IPS-15b (cell line): ENCODE results near the gene LNPEP.

Source experiments
- H3K27me3 ChIP-seq: one replicate; pipeline ENCODE4 v1.6.1; 2013; ENCODE audit warnings: low read length; ENCODE audit not compliant: control insufficient read depth, insufficient read depth
- H3K36me3 ChIP-seq: one replicate; pipeline ENCODE4 v1.6.1; 2013; ENCODE audit warnings: low read length; ENCODE audit not compliant: control insufficient read depth, insufficient read depth
- H3K4me1 ChIP-seq: one replicate; pipeline ENCODE4 v1.6.1; 2013; ENCODE audit warnings: mild to moderate bottlenecking, low read length; ENCODE audit not compliant: control insufficient read depth, insufficient read depth
- H3K4me3 ChIP-seq: one replicate; pipeline ENCODE4 v1.5.1; 2013; ENCODE audit warnings: low read depth, low read length
- H3K9ac ChIP-seq: one replicate; pipeline ENCODE4 v1.6.1; 2013; ENCODE audit warnings: low read depth, mild to moderate bottlenecking, low read length
- H3K9me3 ChIP-seq: one replicate; pipeline ENCODE4 v1.6.1; 2013; ENCODE audit warnings: mild to moderate bottlenecking, low read length; ENCODE audit not compliant: control insufficient read depth, insufficient read depth

Gene LNPEP

DNA sequence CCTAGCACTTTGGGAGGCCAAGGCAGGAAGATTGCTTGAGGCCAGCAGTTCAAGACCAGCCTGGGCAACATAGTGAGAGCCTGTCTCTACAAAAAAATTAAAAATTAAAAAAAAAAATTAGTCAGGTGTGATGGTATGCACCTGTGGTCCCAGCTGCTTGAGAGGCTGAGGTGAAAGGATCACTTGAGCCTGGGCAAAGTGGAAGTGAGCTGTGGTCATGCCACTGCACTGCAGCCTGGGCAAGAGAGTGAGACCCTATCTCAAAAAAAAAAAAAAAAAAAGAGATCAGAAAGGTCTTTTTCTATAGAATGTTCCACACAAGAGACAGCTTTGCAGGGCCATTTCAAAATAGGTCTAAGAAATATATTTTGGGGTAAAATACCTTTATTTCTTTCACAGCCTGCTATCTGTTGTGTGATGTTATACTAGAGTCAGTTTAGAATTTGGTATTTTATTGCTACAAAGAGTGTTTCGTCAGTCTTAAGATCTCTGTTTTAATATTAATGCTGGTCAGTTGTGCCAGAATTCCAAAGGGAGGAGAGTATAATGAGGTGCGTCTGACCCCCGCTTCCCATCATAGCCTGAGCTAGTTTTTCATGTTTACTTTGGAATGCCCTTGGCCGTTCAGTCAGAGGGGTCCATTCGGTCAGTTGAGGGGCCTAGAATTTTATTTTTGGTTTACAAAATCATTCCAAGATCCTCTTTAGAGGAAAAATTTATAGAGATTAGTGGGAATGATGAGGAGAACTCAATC lies 9.4 kb downstream of the LNPEP start:
- H3K4me1 ChIP-seq, result peaks cover 3% of the 10 kb centered on the region
- no peaks in the 10 kb centered on the region for H3K36me3 ChIP-seq
- H3K9ac ChIP-seq, result no peak overlapping the region
- peaks cover 6% of the 10 kb centered on the region for H3K9me3 ChIP-seq
- H3K4me3 ChIP-seq, result no peak overlapping the region
- H3K27me3 ChIP-seq, result no peaks in the 10 kb centered on the region

DNA sequence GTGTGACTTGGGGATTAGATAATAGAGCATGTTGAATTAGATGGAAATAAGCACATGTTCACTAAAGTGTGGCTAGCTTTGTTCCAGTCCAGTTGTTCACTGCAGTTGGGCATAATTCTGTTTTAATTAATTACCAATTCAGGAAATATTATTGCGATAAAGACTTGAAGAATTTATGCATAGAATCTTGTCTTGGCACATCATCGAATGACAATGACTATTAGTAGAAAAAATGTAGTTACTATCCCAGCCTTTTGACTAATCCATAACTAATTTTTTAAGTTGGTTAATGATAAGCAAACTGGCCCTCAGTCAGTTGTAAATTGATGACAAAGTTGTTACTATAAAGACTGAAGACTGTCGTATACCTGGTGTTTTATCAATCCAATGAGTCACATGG lies 10.5 kb downstream of the LNPEP start:
- H3K9me3 ChIP-seq, result peaks cover 6% of the 10 kb centered on the region

DNA sequence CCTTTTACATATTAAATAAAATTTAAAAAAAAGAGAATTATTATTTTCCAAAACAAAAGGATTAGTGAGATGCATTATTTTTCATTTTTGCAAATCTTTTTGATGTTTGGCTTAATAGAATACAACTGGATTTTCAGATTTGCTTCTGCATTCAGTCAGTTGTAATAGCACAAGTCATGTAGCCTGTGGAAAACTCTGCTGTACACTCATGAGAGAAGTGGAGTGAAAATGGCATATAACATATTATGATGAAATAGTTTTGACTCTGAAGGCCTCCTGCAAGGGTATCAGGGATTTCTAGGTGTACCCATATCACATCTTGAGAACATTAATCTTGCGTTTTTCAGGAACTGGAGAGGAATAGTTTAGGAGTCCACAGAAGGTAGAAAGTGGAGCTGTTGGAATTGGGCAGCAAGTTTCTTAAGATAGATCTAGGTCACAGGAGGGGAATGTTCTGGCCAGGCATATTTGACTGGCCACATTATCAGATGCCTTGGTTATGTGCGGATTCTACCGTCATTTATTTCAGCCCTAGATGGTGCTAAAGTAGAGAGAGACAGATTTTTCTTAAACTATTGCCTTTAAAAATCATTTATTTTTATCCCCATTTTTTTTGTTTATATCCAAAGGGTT lies 16.4 kb downstream of the LNPEP start:
- Histone ChIP-seq H3K36me3 (no peaks in the 10 kb centered on the region), H3K9me3 (peaks cover 6% of the 10 kb centered on the region), H3K4me1 (peaks cover 11% of the 10 kb centered on the region), H3K9ac (no peak overlapping the region), H3K27me3 (no peaks in the 10 kb centered on the region), H3K4me3 (no peak overlapping the region)

More for the DNA sequence above, 10.5 kb downstream of the LNPEP start:
- no peak overlapping the region for H3K9ac ChIP-seq
- no peaks in the 10 kb centered on the region for H3K27me3 ChIP-seq
- no peak overlapping the region for H3K4me3 ChIP-seq
- peaks cover 8% of the 10 kb centered on the region for H3K4me1 ChIP-seq
- H3K36me3 ChIP-seq, result no peaks in the 10 kb centered on the region

GRCh38 chr5:96952974-96953730 lies 17.3 kb downstream of the LNPEP start:
- Histone ChIP-seq H3K36me3 (no peaks in the 10 kb centered on the region), H3K9me3 (peaks cover 6% of the 10 kb centered on the region), H3K27me3 (no peaks in the 10 kb centered on the region), H3K9ac (no peak overlapping the region), H3K4me1 (peaks cover 15% of the 10 kb centered on the region), H3K4me3 (no peak overlapping the region)

DNA sequence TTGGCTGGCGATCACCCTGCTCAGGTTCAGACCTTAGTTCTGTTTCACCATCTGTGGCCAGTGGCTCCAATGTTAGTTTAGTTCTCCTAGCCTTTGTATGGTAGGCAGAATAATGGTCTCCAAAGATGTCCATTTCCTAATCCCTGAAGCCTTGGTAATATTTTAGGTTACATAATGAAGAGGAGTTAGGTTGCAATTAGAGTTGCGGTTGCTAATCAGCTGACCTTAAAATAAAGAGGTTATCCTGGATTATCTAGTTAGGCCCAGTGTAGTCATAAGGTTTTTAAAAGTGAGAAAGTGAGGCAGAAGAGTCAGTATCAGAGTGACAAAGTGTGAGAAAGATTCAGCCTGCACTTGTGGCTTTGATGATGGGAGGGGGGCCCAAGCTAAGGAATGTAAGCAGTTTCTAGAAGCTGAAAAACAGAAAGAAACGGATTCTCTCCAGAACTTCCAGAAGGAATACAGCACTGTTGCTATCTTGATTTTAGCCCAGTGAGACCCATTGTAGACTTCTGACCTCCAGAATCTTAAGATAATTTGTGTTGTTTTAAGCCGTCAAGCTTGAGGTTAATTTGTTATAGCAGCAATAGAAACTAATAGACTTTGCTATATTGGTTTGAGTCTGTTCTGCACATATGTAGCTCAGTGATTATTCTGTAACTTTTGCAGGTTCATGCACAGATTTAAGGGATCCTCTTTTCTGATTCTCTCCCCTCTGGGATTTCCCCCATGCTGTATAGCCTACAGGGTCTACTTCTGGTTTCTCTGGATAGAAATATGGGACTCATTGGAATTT lies 21.6 kb downstream of the LNPEP start:
- Histone ChIP-seq H3K9me3 (no peaks in the 10 kb centered on the region), H3K4me1 (peaks cover 6% of the 10 kb centered on the region), H3K4me3 (no peak overlapping the region), H3K27me3 (no peaks in the 10 kb centered on the region), H3K36me3 (no peaks in the 10 kb centered on the region), H3K9ac (no peak overlapping the region)

DNA sequence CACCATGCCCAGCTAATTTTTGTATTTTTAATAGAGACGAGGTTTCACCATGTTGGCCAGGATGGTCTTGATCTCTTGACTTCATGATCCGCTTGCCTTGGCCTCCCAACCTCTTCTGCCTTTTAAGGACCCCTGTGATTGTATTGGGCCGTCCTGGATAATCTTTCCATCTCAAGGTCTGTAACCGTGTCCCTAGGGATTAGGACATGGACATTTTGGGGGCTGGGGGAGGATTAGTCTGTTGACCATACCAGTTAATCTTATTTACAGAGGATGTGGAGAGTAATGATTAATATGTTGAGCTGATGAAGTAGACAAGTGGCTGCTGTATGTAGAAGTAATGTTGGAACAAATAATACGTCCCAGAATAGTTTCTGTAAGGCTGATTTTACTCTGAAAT lies 23.1 kb downstream of the LNPEP start:
- H3K9me3 ChIP-seq, result no peaks in the 10 kb centered on the region
- H3K9ac ChIP-seq, result no peak overlapping the region
- peaks cover 6% of the 10 kb centered on the region for H3K4me1 ChIP-seq
- H3K27me3 ChIP-seq, result no peaks in the 10 kb centered on the region
- H3K36me3 ChIP-seq, result no peaks in the 10 kb centered on the region
- no peak overlapping the region for H3K4me3 ChIP-seq

DNA sequence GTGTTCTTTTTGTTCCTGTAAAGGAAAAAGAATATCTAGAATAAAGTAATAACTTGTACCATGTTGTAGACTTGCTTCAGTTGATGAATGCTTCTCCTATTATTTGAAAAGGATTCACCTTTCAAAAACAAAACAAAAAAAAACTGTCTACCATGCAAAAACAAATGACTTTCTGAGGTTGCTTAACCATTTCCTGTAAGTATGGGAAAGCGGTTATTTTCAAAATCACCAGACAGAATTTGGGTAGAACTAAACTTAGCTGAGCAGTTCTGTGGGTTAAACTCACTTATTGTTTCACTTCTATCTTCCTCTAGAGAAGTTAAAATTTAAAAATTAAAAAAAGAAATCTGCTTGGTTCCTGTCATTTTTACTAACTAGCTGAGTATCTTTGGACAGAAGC lies 25.2 kb downstream of the LNPEP start:
- H3K9ac ChIP-seq, result no peak overlapping the region
- H3K4me1 ChIP-seq, result peaks cover 6% of the 10 kb centered on the region
- H3K27me3 ChIP-seq, result no peaks in the 10 kb centered on the region
- no peaks in the 10 kb centered on the region for H3K9me3 ChIP-seq
- no peak overlapping the region for H3K4me3 ChIP-seq
- no peaks in the 10 kb centered on the region for H3K36me3 ChIP-seq

- no peak overlapping the region for H3K4me3 ChIP-seq
- H3K4me1 ChIP-seq, result peaks cover 1% of the 10 kb centered on the region
- H3K9me3 ChIP-seq, result no peaks in the 10 kb centered on the region
- no peaks in the 10 kb centered on the region for H3K36me3 ChIP-seq
- H3K27me3 ChIP-seq, result no peaks in the 10 kb centered on the region
- H3K9ac ChIP-seq, result no peak overlapping the region
These were observed 26.7 kb downstream of the LNPEP start for GRCh38 chr5:96962540-96962991.

- no peaks in the 10 kb centered on the region for H3K36me3 ChIP-seq
- H3K27me3 ChIP-seq, result no peaks in the 10 kb centered on the region
- H3K4me3 ChIP-seq, result no peak overlapping the region
- no peaks in the 10 kb centered on the region for H3K4me1 ChIP-seq
- no peaks in the 10 kb centered on the region for H3K9me3 ChIP-seq
- no peak overlapping the region for H3K9ac ChIP-seq
These were observed 27.4 kb downstream of the LNPEP start for GRCh38 chr5:96963267-96963666.

- Histone ChIP-seq H3K9me3 (no peaks in the 10 kb centered on the region), H3K9ac (no peak overlapping the region), H3K36me3 (no peaks in the 10 kb centered on the region), H3K27me3 (no peaks in the 10 kb centered on the region), H3K4me1 (no peaks in the 10 kb centered on the region), H3K4me3 (no peak overlapping the region)
These were observed 30.9 kb downstream of the LNPEP start for GRCh38 chr5:96966801-96967200.

DNA sequence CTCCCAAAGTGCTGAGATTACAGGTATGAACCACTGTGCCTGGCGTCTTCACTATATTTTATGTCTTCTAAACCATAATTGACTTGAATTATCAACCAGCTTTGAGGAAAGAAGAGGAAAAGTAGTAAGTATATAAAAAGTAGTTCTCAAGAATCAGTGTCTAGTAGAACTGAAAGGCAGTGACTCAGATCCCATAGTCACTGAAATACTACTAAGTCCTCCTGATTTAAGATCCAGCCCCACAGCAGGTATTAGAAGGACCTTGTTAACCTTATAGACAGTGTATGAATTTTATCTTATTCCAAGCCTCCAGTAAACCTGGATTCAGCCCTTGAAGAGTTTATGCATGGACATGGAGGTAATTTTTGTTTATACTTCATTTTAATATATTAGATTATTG lies 31.5 kb downstream of the LNPEP start:
- H3K4me3 ChIP-seq, result no peak overlapping the region
- no peaks in the 10 kb centered on the region for H3K27me3 ChIP-seq
- H3K36me3 ChIP-seq, result no peaks in the 10 kb centered on the region
- H3K9me3 ChIP-seq, result no peaks in the 10 kb centered on the region
- H3K4me1 ChIP-seq, result no peaks in the 10 kb centered on the region
- H3K9ac ChIP-seq, result no peak overlapping the region
